LNCAP (cell line): ENCODE measurements around the gene CUX1.

Experiments used
- TF ChIP-seq, protein P1 (sequence below): fragments of 450-650 bp; IDR thresholded peaks from 2 replicates; pipeline ENCODE4 v1.5.1; 2017; ENCODE audit warnings: mild to moderate bottlenecking

Gene CUX1

DNA sequence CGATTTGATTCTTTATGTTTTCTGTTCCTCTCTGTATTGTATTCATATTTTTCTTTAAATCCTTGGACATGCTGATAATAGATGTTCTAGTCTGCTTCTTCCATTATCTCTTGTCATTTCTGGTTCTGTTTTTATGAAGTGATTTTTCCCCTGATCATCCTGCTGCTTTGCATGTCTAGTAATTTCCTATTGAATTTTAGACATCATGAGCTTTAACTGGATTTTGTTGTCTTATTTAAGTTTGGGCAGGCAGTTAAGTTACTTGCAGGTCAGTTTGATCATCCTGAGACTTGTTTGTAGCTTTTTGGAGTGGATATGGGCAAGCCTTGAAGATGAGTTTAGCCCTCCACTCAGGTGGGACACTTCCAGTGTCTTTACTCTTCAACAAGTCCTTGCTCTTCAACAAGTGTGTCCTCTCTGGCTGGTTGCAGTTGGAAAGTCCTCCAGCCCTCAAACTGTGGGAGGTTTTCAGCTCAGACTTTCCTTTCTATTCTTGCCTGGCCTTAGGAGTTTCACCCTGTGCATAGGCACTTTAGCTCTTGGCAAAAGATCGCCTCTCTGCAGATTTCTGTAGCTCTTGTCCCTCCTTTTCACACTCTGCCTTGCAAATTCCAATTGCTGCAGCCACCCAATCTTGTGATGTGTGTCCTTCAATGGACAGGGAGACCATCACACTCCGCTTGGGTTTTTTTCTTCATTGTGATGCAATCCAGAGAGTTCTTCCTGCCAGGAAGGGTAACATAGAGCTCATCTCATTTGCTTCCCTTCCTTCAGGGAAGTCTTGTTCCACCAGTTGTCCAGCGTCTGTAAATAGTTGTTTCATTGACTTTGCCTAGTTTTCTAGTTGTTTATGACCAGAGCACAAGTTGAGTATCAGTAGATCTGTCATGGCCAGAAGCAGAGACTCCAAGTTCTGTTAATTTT, 272.0 kb downstream of the CUX1 start:
- TF ChIP-seq, protein P1, sequence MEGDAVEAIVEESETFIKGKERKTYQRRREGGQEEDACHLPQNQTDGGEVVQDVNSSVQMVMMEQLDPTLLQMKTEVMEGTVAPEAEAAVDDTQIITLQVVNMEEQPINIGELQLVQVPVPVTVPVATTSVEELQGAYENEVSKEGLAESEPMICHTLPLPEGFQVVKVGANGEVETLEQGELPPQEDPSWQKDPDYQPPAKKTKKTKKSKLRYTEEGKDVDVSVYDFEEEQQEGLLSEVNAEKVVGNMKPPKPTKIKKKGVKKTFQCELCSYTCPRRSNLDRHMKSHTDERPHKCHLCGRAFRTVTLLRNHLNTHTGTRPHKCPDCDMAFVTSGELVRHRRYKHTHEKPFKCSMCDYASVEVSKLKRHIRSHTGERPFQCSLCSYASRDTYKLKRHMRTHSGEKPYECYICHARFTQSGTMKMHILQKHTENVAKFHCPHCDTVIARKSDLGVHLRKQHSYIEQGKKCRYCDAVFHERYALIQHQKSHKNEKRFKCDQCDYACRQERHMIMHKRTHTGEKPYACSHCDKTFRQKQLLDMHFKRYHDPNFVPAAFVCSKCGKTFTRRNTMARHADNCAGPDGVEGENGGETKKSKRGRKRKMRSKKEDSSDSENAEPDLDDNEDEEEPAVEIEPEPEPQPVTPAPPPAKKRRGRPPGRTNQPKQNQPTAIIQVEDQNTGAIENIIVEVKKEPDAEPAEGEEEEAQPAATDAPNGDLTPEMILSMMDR, result no peak

DNA sequence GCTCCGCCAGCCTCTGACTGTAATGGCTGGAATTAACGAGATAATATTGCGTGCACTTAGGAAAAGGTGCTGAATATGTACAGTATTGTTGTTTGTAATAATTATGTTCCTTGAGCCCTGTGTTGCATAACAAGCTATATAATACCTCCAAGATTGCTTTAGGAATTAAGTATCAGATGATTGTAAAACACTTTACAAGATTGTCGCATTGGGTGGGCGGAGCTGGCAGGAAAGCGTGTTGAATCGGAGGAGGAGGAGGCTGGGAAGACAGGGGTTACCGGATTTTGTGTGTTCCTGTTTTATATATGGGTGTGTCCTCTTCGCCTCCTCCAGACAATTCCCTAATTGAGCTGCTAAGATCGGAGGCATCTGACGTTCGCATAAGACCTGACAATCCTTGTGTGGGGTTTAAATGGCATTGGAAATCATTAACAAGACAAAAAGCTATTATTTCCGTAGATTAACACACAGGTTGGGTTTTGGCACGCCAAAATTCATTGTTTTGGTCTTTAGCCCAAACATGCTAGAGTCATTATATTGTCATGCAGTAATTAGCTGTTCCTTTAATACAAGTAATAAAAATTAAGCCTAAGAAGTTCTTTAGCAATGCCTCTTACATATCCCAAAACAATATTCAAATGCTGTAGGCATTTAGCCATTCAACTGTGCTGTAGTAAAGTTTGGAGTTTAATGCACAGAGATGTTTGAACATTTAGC, 276.3 kb downstream of the CUX1 start:
- TF ChIP-seq, protein P1, result no peak

DNA sequence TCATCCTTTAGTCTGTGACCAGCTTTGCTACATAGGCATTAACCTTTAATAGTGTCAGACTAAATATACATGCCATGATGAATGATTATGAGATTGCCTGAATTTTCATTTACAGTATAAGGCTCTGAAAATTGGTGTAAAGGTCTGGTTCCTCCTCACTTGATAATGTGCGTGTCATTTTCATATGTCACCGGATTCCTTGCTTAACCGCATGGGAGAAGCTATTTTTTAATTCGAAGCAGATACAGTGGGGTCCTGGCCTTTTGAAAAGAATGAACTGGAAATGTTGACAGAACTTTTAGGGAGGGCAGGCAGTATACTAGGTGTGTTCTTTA, 276.9 kb downstream of the CUX1 start:
- TF ChIP-seq, protein P1, result no peak

DNA sequence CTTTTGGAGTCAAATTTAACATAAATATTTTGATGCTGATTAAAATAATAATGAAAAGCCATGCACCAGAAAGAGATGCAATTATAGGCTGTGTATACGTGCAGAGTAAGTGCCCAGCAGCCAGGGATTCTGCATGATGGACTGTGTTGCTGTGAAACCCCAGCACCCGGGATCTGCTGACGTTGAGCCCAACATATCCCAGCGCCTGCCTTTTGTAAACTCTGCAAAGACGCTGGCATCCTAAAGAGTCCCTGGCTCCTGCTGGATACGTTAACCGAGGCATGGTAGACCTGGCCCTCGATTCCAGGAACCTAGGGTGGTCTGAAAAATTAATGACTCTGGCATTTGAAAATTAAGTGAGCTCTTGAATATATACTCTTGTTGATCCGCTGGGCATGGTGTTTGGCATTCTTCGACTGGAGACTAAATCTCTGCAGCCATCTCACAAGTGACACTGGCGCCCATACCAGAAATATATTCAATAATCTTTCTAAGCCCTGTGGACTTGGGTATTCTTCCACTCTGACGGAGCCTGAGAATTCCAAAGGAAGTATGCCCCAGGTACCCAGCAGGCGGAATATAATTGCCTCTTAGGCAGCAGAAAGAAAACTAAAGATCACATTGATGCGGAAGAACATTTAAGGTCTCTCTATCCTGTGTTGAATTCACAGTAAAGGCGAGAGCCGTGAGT, 278.0 kb downstream of the CUX1 start:
- TF ChIP-seq, protein P1, result no peak

DNA sequence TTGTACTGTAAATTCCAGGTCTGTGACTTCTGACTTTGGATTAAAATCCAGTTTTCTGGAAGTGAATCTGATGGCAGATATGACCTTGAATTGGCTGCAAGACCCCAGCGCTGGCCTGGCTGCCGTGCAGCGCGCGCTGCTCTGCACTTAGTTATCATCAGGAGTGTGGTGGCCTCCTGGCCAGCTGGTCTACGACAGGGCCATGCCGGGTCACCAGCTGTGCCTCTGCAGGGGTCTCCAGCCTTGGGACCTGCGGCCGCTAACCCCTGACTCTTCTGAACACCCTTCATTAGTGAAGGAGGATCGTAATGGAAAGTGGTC, 278.5 kb downstream of the CUX1 start:
- TF ChIP-seq, protein P1, result no peak

DNA sequence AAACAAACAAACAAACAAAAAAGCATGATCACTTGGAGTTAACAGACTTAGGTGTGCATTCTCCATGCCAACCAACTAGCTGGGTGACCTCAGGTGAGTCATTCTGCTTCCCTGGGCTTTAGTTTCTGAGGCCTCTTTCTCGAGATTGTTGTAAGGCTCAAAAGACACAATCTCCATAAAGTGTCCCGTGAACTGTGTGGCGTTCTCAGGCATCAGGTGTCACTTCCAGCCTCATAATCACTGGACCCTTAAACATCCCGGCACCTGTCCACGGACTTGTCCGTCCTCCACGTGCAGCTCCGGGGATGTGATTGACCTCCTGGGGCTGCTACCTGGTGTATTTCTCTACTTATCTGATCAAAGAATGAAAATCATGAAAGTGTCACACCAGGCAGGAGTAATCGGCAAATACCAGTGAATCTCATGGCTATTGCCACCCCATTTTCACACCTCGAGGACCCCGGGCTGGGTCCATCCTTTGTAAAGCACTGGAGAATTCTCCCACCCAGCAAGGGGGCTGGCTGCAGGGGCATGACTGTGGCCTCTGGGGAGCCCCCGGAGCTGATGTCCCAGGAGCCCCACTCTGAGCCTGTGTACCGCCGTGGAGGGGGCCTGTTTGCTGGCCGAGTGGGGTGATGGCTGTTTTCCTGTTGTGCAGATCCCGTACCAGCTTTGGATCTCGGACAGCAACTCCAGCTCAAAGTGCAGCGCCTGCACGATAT, 279.4 kb downstream of the CUX1 start:
- TF ChIP-seq, protein P1, result no peak

DNA sequence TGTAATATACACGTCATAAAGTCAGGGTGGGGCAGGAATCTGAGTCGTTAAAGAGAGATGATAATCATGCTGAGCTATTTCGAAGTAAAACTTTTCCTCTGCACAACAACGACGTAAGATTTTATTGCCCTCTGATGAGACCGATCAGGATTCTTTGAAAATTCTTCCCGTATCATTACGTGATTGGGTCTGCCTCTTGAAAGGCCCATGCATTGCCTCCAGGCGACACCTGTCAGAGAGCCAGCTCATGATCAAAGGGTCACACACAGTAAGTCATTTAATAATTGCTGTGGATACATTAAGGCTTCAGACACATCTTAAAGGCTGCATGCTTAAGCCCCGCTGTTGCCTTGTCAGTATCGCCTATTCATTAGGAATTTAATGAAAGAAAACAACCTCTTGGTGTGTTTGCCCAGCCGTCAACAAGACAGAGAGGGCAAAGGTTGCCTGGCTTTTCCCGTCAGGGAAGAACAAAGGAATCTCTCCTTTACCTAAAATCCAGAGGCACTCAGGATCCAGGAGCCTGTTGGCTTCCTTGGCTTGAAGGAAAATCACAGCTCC, 280.3 kb downstream of the CUX1 start:
- TF ChIP-seq, protein P1, result no peak
